Esophagus muscularis mucosa (tissue), 4 donors: ENCODE measurements around the gene KCNMB2. TPM values are rescaled to one million over a fixed set of nuclear protein-coding genes. Genes with fewer than 3 reads are reported as not detected.
A peak's percentile ranks its signal among the peaks of the same experiment; 100 is the strongest.

ENCODE experiments used
- DNase-seq: peaks from one replicate; pipeline ENCODE4 v3.0.0-alpha.2; 2017; ENCODE audit errors: extremely low spot score
- H3K27ac ChIP-seq, 4 donors: fragments of 200-600 bp; sonication (generic); replicated peaks in 1 of 4; 1 replicate in 3 of 4; 2 replicates in 1 of 4; pipeline ENCODE4 v1.5.1; 2016 to 2019; ENCODE audit warnings: mild to moderate bottlenecking in 1 of 4
- H3K27me3 ChIP-seq, 4 donors: fragments of 200-600 bp; sonication (generic); one replicate each; pipeline versions ENCODE4 v1.5.1 to v1.6.0; 2016 to 2019
- H3K36me3 ChIP-seq, 4 donors: fragments of 200-600 bp; sonication (generic); one replicate each; pipeline ENCODE4 v1.5.1; 2016 to 2019
- H3K4me1 ChIP-seq, 4 donors: fragments of 200-600 bp; sonication (generic); one replicate each; pipeline ENCODE4 v1.5.1; 2016 to 2019
- H3K4me3 ChIP-seq, 4 donors: fragments of 200-600 bp; sonication (generic); 1 replicate in 2 of 4; 2 replicates in 2 of 4; pipeline ENCODE4 v1.5.1; 2016 to 2019; ENCODE audit warnings: mild to moderate bottlenecking in 4 of 4, moderate library complexity in 1 of 4
- H3K9me3 ChIP-seq, 4 donors: fragments of 200-600 bp; sonication (generic); 1 replicate in 3 of 4; 2 replicates in 1 of 4; pipeline ENCODE4 v1.5.1; 2016 to 2019
- EP300 ChIP-seq: sonication (generic); formaldehyde crosslinking; IDR thresholded peaks from one replicate; pipeline ENCODE4 v1.6.1; 2017; ENCODE audit warnings: antibody characterized with exemption
- POLR2A ChIP-seq: fragments of 450-650 bp; IDR thresholded peaks from one replicate; pipeline ENCODE4 v1.6.1; 2017; ENCODE audit warnings: antibody characterized with exemption, moderate library complexity, mild to moderate bottlenecking, low read depth
- POLR2AphosphoS5 ChIP-seq, 2 donors: sonication (generic); formaldehyde crosslinking; IDR thresholded peaks; one replicate each; pipeline ENCODE4 v1.6.1; 2017; ENCODE audit warnings: antibody characterized with exemption in 2 of 2
- WGBS: methylation state at CpG from one replicate; pipeline ENCODE4 v1.1.5; 2018; 5-methylcytosine and 5-hydroxymethylcytosine counted together
- intact Hi-C: fragments of 100-400 bp; cut with DNase I; formaldehyde crosslinking; loops from one replicate; pipeline ENCODE4 v1.15.1; 2023
- total RNA-seq, 4 donors: library from RNA; depleted of rRNA; stranded (reverse); fragments of >200 nt; gene quantifications; one replicate each; pipeline versions ENCODE4 v1.1.0 to v1.2.1, GENCODE V29; 2016
- TF ChIP-seq, protein P1 (sequence below), 3 experiments: fragments of 200-600 bp in 2 of 3; fragments of 450-650 bp in 1 of 3; sonication (generic) in 2 of 3; IDR thresholded peaks; one replicate each; pipeline ENCODE4 v1.5.1; 2017 to 2019; ENCODE audit warnings: antibody characterized with exemption in 3 of 3, mild to moderate bottlenecking in 2 of 3, moderate library complexity in 1 of 3

KCNMB2 gene
- total RNA-seq, result under 1 TPM in 2 of 4 donors, not detected in 2; 0.17 to 0.40 TPM

DNA sequence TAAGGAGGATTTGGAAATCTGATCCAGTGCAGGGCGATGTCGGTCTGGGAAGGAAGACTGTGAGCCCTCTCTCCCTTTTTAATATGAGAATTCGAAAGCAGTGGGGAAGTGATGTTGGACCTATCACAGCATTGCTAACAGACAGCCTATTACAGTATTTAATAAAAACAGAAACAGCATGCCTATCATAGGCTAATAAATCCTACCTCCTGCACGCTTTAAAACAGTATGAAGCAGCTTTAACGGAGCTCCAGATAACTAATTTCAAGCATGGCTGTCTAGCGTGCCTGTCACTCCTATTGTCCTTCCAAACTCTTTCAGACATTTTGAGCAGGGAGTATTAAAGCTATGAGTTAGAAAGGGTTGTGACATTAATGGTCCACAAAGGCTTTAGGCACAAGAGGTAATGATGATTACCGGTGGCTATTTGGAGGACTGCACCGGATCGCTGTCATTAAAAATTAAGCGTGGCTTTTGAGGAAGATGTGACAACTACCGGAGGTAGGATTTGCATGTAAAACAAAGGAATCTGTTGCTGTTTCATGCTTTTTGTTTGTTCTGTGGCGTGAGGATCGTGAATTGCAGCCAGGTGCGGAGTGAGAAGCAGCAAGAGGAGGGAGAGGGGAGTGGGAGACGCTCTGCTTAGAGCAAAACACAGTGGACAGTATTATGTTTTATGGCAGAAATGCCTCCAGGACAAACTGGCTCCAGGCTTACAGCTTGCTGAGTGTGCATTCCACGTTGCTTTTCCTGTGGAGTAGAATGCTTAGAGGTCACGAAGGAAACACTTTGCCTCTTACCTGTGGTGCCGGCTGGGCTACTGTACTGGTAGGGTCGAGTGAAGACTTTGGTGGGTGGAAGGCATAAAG lies at the start of gene KCNMB2:
KCNMB2 (plus strand) TSS at position 226 of the 869 bp plus-strand sequence.
- WGBS, result 15% methylated on average over 19 of the region's 19 CpGs
- H3K4me3 ChIP-seq, result peak within 1 kb of the TSS; percentile 43 to 54 (median 45)
- intact Hi-C loops, result no loop called here
- DNase-seq, result no peak
- no peak within 1 kb of the TSS for H3K27ac ChIP-seq
- H3K4me1 ChIP-seq, result peaks cover 0 to 18% (median 9%) of the 10 kb centered on the region in 4 donors
- TF ChIP-seq POLR2AphosphoS5 (IDR thresholded peaks at IDR 0.05) (no peak), POLR2A (no peak), EP300 (no peak)
- TF ChIP-seq, protein P1, sequence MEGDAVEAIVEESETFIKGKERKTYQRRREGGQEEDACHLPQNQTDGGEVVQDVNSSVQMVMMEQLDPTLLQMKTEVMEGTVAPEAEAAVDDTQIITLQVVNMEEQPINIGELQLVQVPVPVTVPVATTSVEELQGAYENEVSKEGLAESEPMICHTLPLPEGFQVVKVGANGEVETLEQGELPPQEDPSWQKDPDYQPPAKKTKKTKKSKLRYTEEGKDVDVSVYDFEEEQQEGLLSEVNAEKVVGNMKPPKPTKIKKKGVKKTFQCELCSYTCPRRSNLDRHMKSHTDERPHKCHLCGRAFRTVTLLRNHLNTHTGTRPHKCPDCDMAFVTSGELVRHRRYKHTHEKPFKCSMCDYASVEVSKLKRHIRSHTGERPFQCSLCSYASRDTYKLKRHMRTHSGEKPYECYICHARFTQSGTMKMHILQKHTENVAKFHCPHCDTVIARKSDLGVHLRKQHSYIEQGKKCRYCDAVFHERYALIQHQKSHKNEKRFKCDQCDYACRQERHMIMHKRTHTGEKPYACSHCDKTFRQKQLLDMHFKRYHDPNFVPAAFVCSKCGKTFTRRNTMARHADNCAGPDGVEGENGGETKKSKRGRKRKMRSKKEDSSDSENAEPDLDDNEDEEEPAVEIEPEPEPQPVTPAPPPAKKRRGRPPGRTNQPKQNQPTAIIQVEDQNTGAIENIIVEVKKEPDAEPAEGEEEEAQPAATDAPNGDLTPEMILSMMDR (IDR thresholded peaks at IDR 0.05), result no peak
- no peaks in the 10 kb centered on the region for H3K27me3 ChIP-seq
- no peaks in the 10 kb centered on the region for H3K9me3 ChIP-seq
- no peaks in the 10 kb centered on the region for H3K36me3 ChIP-seq

DNA sequence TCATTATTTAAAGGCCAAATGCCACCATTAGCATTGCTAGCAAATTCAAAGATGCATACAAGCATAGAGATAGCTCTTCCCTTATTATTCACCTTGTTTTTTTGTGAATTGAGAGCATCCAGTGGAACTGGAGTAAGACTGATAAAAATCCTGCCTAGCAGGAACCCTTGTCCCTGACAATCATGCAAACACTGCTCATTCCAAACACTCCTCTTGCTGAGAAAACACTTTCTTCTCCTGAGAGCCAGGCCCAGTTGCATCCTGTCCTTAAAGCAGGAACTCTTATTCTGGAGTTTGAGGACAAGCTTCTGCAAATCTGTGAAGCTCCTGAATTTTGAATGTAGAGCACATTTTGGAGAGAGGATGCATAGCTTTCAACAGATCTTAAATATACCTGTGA lies 49.3 kb upstream of the KCNMB2 start:
- no peak overlapping the region for H3K27ac ChIP-seq
- H3K4me1 ChIP-seq, result no peaks in the 10 kb centered on the region
- no peaks in the 10 kb centered on the region for H3K9me3 ChIP-seq
- no peak for DNase-seq
- intact Hi-C loops, result no loop called here
- H3K4me3 ChIP-seq, result no peak overlapping the region
- H3K27me3 ChIP-seq, result no peaks in the 10 kb centered on the region
- H3K36me3 ChIP-seq, result no peaks in the 10 kb centered on the region
- TF ChIP-seq POLR2AphosphoS5 (IDR thresholded peaks at IDR 0.05), result no peak
- TF ChIP-seq, protein P1 (IDR thresholded peaks at IDR 0.05), result no peak
- TF ChIP-seq EP300, result no peak
- TF ChIP-seq POLR2A, result no peak

DNA sequence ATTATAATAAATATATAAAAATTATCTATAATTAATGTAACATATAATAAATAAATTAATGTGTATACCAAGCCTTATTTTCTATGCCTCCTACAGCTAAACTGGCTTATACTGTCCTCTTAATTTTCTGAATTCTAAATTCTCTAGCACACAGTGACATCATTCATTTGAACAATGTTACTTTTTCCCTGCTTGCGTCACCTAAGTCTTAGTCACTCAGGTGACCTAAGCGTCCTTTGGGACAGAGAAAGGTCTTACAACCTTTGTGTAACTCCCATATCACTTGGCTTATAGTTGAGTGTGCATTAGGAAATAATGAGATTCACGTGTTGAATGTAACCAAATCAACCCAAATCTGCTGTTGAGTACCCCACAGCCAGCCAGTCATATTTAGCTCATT lies 48.5 kb upstream of the KCNMB2 start:
- H3K9me3 ChIP-seq, result no peaks in the 10 kb centered on the region
- no peak for DNase-seq
- no peak overlapping the region for H3K27ac ChIP-seq
- TF ChIP-seq, protein P1 (IDR thresholded peaks at IDR 0.05), result no peak
- TF ChIP-seq POLR2AphosphoS5 (IDR thresholded peaks at IDR 0.05) (no peak), POLR2A (no peak), EP300 (no peak)
- no peak overlapping the region for H3K4me3 ChIP-seq
- H3K27me3 ChIP-seq, result no peaks in the 10 kb centered on the region
- no peaks in the 10 kb centered on the region for H3K4me1 ChIP-seq
- H3K36me3 ChIP-seq, result no peaks in the 10 kb centered on the region
- 94% methylated on average over 3 of the region's 3 CpGs for WGBS
- intact Hi-C loops, result no loop called here

DNA sequence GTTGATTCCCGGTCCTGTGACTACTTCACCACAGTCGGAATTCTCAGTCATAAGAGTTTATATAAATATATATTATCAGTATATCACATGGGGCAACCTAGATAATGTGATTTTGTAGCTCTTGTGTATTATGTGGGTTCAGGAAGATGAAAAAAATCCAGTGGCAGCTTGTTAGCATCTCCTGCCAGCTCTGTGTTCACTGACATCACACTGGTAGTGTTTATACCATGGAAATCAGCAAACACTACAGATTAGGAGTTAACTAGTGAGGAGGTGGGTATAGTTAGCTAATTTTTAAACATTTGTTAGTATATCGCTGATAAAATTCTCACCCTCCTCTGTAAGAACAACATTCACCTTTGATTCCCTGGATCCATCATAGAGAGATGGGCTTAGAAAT lies 44.5 kb upstream of the KCNMB2 start:
- TF ChIP-seq EP300 (no peak), POLR2AphosphoS5 (IDR thresholded peaks at IDR 0.05) (no peak), POLR2A (no peak)
- TF ChIP-seq, protein P1 (IDR thresholded peaks at IDR 0.05), result no peak
- H3K27me3 ChIP-seq, result no peaks in the 10 kb centered on the region
- intact Hi-C loops, result no loop called here
- WGBS, result 90% methylated on average over 3 of the region's 3 CpGs
- no peaks in the 10 kb centered on the region for H3K9me3 ChIP-seq
- H3K27ac ChIP-seq, result no peak overlapping the region
- no peak for DNase-seq
- no peaks in the 10 kb centered on the region for H3K36me3 ChIP-seq
- H3K4me3 ChIP-seq, result no peak overlapping the region
- no peaks in the 10 kb centered on the region for H3K4me1 ChIP-seq
